ENCODE measurements around the gene POU5F1. TPM values are rescaled to one million over a fixed set of nuclear protein-coding genes. Genes with fewer than 3 reads are reported as not detected.

The POU5F1 gene
- total and polyA plus RNA-seq, 12 donors: 0.17 to 2.8 (median 1.2) TPM; not detected in 8

GRCh38 chr6:31125586-31126363 is 44.7 kb downstream of the POU5F1 start:
- Histone ChIP-seq H3K4me1 (replicated peaks in 1 of 2) (peaks cover 0 to 5% of the 10 kb centered on the region in 2 donors), H3K27me3 (no peaks in the 10 kb centered on the region), H3K27ac (no peak overlapping the region), H3K9me3 (replicated peaks in 1 of 3) (no peaks in the 10 kb centered on the region), H3K36me3 (replicated peaks in 1 of 2) (no peaks in the 10 kb centered on the region), H3K4me3 (no peak overlapping the region)
- DNase-seq: no peak
- WGBS, 4 donors: 74 to 84% (median 76%) methylated on average over 10 to 12 of the region's 12 CpGs
- intact Hi-C loops (cut with DNase I): no loop called here
- TF ChIP-seq CTCF (IDR thresholded peaks at IDR 0.05) (no peak), POLR2A (IDR thresholded peaks at IDR 0.05) (no peak)

DNA sequence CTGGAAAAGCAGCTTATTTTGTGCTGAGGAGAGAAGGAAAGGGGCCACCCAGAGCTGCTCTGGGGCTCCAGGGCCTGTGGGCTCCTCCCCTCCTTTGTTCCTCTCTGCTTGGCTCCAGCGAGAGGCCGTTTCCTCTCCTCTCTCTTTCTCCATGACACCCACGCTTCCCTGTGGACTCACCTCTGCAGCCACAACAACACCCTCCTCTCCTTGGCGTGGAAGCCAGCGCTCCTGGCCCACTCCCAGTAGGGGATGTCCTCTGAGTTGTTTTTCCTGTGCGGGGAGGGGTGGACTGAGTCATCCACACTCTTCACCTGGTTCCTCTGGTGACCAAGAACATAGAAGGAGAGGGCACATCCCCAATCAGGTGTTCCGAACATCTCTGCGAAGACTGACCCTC is 45.3 kb downstream of the POU5F1 start:
- no peak for DNase-seq
- WGBS, 4 donors: 54 to 64% (median 55%) methylated on average over 7 to 8 of the region's 8 CpGs
- H3K27ac ChIP-seq: no peak overlapping the region
- H3K36me3 ChIP-seq (replicated peaks in 1 of 2): no peaks in the 10 kb centered on the region
- H3K27me3 ChIP-seq: no peaks in the 10 kb centered on the region
- intact Hi-C loops (cut with DNase I): no loop called here
- peaks cover 0 to 5% of the 10 kb centered on the region in 2 donors for H3K4me1 ChIP-seq (replicated peaks in 1 of 2)
- no peaks in the 10 kb centered on the region for H3K9me3 ChIP-seq (replicated peaks in 1 of 3)
- no peak for TF ChIP-seq POLR2A (IDR thresholded peaks at IDR 0.05)
- TF ChIP-seq CTCF (IDR thresholded peaks at IDR 0.05): no peak
- no peak overlapping the region for H3K4me3 ChIP-seq

DNA sequence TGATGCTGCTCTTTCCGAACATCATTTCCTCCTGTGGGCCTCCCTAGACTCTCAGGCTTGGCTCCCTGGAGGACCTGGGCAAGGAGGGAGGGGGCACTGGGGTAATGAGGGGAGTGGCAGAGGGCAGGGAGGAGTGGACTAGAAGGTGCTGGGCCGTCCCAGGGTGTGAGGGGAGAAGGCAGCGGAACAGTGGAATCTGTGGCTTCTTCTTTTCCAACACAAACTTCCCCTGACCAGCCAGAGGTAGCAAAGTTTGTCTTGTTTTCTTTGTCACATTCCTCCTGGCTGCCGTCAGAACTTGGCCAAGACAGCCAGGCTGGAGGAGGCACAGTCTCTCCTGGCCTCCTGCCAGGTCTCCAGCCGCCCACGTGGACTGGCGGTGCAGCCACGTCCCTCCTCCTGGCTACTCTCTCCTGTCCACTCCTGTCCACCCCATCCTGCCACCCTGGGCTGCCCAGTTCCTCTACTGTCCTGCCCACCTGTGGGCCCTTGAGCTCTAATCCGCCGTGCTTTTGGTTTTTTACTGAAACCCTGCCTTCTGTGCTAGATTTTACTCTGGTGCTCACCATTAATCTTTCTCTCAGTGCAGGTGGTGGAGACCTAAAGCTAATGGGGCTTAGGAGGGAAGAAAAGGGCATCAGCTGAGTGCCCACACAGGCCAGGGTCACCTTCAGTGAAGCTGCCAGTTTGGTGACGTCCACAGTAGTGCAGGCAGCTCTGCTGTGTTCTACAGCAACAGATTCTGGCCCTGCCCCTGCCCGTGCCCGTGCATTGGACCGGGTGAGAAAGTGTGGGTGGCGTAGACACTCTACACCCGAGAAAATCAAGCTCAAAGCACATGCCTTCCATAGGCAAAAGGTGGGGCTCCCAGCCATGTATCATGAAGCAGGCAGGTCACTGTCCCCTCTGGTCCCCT is 47.4 kb downstream of the POU5F1 start:
- intact Hi-C loops (cut with DNase I): no loop called here
- H3K9me3 ChIP-seq (replicated peaks in 1 of 3): no peaks in the 10 kb centered on the region
- TF ChIP-seq CTCF (IDR thresholded peaks at IDR 0.05) (no peak), POLR2A (IDR thresholded peaks at IDR 0.05) (no peak)
- H3K4me3 ChIP-seq: no peak overlapping the region
- H3K27me3 ChIP-seq: no peaks in the 10 kb centered on the region
- peaks cover 0 to 5% of the 10 kb centered on the region in 2 donors for H3K4me1 ChIP-seq (replicated peaks in 1 of 2)
- peak; percentile 71 to 91 (median 84) for DNase-seq
- no peaks in the 10 kb centered on the region for H3K36me3 ChIP-seq (replicated peaks in 1 of 2)
- no peak overlapping the region for H3K27ac ChIP-seq
- WGBS, 4 donors: 34 to 44% (median 41%) methylated on average over 15 to 16 of the region's 16 CpGs

DNA sequence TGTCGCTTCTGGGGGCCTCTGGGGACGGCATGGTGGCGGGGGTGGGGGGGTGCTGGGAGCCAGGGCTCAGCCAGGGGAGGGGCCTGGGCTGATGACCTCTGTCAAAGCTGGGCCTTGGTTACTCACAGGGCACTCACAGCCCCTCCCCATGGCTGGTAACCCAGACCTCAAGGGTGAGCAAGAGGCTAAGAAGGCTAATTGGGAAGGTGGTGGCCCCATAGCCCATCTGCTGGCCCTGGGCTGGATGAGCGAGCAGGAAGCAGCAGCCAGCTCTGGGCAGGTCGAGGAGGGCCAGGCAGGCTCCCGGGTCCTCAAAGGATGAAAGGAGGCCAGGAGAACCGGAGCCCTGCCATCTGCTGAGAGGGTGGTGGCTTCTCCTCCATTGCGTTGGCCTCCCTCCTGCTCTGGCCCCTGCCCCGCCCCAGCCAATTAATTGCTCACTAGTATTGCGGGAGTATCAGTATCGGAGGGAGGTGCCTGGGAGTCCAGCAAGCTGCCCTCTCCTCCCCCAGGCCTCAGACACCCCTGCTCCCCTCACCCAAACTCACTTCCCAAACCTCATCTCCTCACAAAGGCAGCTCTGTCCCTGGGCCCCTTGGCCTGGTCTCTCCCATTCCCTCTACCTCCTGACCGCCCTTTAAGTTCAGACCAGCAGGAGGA is 49.2 kb downstream of the POU5F1 start:
- Histone ChIP-seq H3K36me3 (replicated peaks in 1 of 2) (no peaks in the 10 kb centered on the region), H3K27ac (no peak overlapping the region), H3K27me3 (no peaks in the 10 kb centered on the region), H3K4me1 (replicated peaks in 1 of 2) (peaks cover 0 to 5% of the 10 kb centered on the region in 2 donors), H3K9me3 (replicated peaks in 1 of 3) (no peaks in the 10 kb centered on the region), H3K4me3 (no peak overlapping the region)
- TF ChIP-seq POLR2A (IDR thresholded peaks at IDR 0.05) (no peak), CTCF (IDR thresholded peaks at IDR 0.05) (no peak)
- WGBS, 4 donors: 78 to 89% (median 82%) methylated on average over 9 to 12 of the region's 12 CpGs
- DNase-seq: no peak
- intact Hi-C loops (cut with DNase I): no loop called here

Measured in adrenal gland (tissue), 12 donors.